ENCODE measurements around the gene RNF157. TPM values are rescaled to one million over a fixed set of nuclear protein-coding genes. Genes with fewer than 3 reads are reported as not detected.

Gene RNF157
- total and polyA plus RNA-seq, 2 of the 13 experiments (the other 11 are each of a cell fraction or from before 2014, with no cell fraction given) = 0.44 to 1.5 TPM

DNA sequence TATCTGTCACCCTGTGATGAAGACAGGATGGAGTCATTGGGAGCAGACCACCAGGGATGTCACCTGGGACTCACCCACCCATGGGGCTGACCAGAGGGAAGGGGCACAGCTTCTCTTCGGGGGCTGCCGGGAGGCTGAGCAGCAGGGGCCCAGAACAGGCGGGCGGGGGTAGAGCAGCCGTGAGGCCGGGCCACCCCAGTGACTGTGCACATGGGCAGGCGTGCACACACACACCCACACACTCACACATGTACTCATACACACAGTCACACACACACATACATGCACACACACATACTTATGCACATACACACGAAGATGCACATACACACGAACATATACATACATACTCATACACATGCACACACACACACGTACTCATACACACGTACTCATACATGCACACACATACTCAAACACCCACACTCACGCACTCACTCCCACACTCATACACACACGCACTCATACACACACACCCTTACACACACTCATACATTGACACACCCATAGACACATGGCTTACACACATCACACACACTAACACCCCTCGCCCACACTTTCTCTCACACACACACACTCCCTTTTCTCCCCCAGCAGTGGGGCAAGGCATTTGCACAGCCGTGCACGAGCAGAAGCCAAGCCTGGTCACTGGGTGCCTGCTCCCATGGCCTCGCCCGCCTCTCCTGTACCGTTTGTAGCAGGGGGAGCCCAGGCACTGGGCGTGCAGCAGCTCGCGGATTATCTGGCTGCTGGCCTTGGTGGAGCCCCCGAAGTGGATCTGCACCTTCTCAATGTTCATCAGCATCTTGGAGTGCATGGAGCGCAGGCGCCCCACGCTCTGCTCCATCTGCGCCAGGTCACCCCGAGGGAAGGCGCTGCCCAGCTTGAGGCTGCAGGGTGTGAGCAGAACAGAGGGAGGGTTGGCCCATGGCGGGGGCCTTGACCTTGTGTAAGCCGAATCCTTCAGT is 37.3 kb upstream of the RNF157 start (continued):
- TF ChIP-seq, protein P1, sequence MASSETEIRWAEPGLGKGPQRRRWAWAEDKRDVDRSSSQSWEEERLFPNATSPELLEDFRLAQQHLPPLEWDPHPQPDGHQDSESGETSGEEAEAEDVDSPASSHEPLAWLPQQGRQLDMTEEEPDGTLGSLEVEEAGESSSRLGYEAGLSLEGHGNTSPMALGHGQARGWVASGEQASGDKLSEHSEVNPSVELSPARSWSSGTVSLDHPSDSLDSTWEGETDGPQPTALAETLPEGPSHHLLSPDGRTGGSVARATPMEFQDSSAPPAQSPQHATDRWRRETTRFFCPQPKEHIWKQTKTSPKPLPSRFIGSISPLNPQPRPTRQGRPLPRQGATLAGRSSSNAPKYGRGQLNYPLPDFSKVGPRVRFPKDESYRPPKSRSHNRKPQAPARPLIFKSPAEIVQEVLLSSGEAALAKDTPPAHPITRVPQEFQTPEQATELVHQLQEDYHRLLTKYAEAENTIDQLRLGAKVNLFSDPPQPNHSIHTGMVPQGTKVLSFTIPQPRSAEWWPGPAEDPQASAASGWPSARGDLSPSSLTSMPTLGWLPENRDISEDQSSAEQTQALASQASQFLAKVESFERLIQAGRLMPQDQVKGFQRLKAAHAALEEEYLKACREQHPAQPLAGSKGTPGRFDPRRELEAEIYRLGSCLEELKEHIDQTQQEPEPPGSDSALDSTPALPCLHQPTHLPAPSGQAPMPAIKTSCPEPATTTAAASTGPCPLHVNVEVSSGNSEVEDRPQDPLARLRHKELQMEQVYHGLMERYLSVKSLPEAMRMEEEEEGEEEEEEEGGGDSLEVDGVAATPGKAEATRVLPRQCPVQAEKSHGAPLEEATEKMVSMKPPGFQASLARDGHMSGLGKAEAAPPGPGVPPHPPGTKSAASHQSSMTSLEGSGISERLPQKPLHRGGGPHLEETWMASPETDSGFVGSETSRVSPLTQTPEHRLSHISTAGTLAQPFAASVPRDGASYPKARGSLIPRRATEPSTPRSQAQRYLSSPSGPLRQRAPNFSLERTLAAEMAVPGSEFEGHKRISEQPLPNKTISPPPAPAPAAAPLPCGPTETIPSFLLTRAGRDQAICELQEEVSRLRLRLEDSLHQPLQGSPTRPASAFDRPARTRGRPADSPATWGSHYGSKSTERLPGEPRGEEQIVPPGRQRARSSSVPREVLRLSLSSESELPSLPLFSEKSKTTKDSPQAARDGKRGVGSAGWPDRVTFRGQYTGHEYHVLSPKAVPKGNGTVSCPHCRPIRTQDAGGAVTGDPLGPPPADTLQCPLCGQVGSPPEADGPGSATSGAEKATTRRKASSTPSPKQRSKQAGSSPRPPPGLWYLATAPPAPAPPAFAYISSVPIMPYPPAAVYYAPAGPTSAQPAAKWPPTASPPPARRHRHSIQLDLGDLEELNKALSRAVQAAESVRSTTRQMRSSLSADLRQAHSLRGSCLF (CRISPR knock-in tag; IDR thresholded peaks at IDR 0.05; ENCODE audit: borderline replicate concordance) = no peak
- TF ChIP-seq ZC3H4 (CRISPR knock-in tag; IDR thresholded peaks at IDR 0.05; ENCODE audit: borderline replicate concordance) (no peak), RARA (CRISPR knock-in tag; IDR thresholded peaks at IDR 0.05) (no peak), ZNF282 (IDR thresholded peaks at IDR 0.05; ENCODE audit: partially characterized antibody) (peak; percentile 91), ZNF549 (CRISPR knock-in tag; IDR thresholded peaks at IDR 0.05) (no peak), THYN1 (CRISPR knock-in tag; IDR thresholded peaks at IDR 0.05; ENCODE audit: borderline replicate concordance, low read depth) (no peak), RFX3 (CRISPR knock-in tag; IDR thresholded peaks at IDR 0.05) (no peak), ZNF160 (CRISPR knock-in tag; IDR thresholded peaks at IDR 0.05) (no peak)
- TF ChIP-seq, protein P2, sequence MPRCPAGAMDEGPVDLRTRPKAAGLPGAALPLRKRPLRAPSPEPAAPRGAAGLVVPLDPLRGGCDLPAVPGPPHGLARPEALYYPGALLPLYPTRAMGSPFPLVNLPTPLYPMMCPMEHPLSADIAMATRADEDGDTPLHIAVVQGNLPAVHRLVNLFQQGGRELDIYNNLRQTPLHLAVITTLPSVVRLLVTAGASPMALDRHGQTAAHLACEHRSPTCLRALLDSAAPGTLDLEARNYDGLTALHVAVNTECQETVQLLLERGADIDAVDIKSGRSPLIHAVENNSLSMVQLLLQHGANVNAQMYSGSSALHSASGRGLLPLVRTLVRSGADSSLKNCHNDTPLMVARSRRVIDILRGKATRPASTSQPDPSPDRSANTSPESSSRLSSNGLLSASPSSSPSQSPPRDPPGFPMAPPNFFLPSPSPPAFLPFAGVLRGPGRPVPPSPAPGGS (CRISPR knock-in tag; IDR thresholded peaks at IDR 0.05) = no peak
- TF ChIP-seq, protein P3, sequence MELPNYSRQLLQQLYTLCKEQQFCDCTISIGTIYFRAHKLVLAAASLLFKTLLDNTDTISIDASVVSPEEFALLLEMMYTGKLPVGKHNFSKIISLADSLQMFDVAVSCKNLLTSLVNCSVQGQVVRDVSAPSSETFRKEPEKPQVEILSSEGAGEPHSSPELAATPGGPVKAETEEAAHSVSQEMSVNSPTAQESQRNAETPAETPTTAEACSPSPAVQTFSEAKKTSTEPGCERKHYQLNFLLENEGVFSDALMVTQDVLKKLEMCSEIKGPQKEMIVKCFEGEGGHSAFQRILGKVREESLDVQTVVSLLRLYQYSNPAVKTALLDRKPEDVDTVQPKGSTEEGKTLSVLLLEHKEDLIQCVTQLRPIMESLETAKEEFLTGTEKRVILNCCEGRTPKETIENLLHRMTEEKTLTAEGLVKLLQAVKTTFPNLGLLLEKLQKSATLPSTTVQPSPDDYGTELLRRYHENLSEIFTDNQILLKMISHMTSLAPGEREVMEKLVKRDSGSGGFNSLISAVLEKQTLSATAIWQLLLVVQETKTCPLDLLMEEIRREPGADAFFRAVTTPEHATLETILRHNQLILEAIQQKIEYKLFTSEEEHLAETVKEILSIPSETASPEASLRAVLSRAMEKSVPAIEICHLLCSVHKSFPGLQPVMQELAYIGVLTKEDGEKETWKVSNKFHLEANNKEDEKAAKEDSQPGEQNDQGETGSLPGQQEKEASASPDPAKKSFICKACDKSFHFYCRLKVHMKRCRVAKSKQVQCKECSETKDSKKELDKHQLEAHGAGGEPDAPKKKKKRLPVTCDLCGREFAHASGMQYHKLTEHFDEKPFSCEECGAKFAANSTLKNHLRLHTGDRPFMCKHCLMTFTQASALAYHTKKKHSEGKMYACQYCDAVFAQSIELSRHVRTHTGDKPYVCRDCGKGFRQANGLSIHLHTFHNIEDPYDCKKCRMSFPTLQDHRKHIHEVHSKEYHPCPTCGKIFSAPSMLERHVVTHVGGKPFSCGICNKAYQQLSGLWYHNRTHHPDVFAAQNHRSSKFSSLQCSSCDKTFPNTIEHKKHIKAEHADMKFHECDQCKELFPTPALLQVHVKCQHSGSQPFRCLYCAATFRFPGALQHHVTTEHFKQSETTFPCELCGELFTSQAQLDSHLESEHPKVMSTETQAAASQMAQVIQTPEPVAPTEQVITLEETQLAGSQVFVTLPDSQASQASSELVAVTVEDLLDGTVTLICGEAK (IDR thresholded peaks at IDR 0.05) = 0 out of 2 replicates have a peak, but pooled peaks have one; percentile 9
- TF ChIP-seq, protein P3 (CRISPR knock-in tag; IDR thresholded peaks at IDR 0.05) = no peak
